GM12801 (cell line): ENCODE data around the gene CNP.

Source experiments
- TF ChIP-seq, protein P1 (sequence below): IDR thresholded peaks from one replicate; pipeline ENCODE4 v1.5.1; 2011; ENCODE audit warnings: control low read depth; ENCODE audit not compliant: insufficient read length; ENCODE audit errors: extremely low read depth

Gene CNP

GRCh38 chr17:41948762-41949460 is 17.7 kb upstream of the CNP start:
- TF ChIP-seq, protein P1, sequence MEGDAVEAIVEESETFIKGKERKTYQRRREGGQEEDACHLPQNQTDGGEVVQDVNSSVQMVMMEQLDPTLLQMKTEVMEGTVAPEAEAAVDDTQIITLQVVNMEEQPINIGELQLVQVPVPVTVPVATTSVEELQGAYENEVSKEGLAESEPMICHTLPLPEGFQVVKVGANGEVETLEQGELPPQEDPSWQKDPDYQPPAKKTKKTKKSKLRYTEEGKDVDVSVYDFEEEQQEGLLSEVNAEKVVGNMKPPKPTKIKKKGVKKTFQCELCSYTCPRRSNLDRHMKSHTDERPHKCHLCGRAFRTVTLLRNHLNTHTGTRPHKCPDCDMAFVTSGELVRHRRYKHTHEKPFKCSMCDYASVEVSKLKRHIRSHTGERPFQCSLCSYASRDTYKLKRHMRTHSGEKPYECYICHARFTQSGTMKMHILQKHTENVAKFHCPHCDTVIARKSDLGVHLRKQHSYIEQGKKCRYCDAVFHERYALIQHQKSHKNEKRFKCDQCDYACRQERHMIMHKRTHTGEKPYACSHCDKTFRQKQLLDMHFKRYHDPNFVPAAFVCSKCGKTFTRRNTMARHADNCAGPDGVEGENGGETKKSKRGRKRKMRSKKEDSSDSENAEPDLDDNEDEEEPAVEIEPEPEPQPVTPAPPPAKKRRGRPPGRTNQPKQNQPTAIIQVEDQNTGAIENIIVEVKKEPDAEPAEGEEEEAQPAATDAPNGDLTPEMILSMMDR: no peak

DNA sequence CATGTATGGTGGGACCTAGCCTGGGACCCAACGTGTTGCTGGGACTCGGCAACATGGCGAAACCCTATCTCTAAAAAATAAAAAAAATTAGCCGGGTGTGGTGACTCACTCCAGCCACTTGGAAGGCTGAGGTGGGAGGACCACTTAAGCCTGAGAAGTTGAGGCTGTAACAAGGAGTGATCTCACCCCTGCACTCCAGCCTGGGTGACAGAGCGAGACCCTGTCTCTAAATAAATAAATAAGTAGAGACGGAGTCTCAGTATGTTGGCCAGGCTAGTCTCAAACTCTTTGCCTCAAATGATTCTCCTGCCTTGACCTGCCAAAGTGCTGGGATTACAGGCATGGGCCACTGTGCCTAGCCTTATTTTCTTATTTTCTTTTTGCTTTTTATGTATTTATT is 10.1 kb upstream of the CNP start:
- TF ChIP-seq, protein P1: no peak

- TF ChIP-seq, protein P1: no peak
Measured at GRCh38 chr17:41957031-41957868, 9.3 kb upstream of the CNP start.

DNA sequence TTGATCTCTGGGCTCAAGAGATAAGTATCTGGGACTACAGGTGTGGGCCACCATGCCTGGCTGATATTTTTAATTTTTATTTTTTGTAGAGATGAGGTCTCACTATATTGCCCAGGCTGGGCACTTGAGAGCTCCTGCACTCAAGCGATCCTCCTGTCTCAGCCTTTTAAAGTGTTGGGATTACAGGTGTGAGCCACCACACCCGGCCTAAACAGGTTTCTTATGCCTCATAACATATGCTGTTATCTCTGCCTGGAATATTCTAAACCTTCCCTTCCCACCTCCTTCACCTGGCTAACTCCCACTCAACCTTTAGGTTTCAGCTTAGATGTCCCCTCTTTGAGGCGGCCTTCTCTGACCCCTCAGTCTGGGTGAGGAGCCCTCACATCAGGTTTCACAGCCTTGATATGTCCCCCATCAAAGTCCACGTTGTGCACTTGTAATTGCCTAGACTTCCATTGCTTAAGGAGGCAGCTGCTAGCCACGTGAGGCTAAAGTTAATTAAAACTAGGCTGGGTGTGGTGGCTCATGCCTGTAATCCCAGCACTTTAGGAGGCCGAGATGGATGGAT is 8.6 kb upstream of the CNP start:
- TF ChIP-seq, protein P1: no peak

GRCh38 chr17:41959030-41959335 is 7.6 kb upstream of the CNP start:
- TF ChIP-seq, protein P1: no peak

- TF ChIP-seq, protein P1: no peak
Measured at GRCh38 chr17:41959336-41960095, 7.1 kb upstream of the CNP start.

DNA sequence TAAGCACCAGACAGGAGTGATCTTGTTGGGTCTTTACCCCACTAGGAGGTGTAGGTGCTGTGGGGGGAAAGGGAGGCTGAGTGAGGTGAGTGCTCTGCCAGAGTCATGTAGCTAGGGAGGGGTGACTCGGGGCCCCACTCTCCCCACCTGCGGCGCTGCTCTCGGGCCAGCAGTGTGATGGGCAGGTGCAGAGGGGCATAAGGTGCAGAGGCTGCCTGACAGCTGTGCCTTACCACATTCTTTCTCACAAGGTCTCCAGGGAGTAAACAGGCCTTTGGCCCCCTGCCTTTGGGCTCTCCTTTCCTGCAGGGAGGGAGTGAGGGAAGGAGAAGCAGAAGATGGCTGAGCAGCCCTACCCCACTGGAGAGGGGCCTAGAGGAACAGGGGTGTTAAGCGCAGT is 4.5 kb upstream of the CNP start:
- TF ChIP-seq, protein P1: no peak
